Subcutaneous adipose tissue (tissue), 4 donors: ENCODE measurements around the gene PPP2R5C. TPM values are rescaled to one million over a fixed set of nuclear protein-coding genes. Genes with fewer than 3 reads are reported as not detected.

Experiments used
- total RNA-seq, 4 donors: library from RNA; depleted of rRNA; stranded (reverse); fragments of >200 nt; gene quantifications; one replicate each; pipeline ENCODE4 v1.1.0, GENCODE V29; 2016
- TF ChIP-seq, protein P1 (sequence below): fragments of 450-650 bp; IDR thresholded peaks from one replicate; pipeline ENCODE4 v1.5.1; 2016; ENCODE audit warnings: low read depth, mild to moderate bottlenecking, control low read depth, antibody characterized with exemption, moderate library complexity

PPP2R5C gene
- total RNA-seq, 4 donors from 2014 or later = 98.9 to 127 (median 102) TPM

DNA sequence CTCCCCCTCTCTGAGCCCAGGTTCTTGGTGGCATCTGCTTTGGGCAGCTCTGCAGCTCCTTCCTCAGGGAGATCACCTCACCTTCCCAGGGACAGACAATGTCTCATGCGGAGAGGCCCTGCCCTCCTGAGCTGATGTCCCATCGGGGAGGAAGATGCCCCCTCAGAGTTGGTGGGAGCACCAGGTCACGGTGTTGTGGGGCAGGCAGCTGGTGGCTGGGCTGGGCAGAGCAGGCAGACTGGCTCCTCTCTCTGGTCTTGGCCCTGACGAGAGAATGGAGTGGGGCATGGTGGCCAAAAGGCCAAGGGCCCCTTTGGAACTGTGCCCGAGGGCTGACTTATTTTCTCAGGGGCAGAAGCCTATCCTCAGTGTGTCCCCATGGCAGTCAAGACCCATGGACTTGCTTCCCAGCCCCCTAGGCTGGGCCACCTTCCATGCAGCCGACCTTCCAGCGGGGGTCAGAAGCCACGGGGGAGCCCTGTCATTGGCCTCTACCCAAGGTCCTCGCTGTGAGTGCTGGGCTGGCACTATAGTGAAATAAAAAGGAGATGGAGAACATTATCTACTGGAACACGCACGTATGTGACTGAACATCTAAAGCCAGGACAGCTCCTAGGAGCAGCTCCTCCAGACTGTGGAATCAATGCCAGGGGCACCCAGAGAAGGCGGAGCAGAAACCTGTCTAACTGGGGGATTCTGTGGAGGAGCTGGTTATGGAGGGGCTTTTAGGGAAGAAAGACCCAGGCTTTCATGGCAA, 21.9 kb downstream of the PPP2R5C start:
- TF ChIP-seq, protein P1, sequence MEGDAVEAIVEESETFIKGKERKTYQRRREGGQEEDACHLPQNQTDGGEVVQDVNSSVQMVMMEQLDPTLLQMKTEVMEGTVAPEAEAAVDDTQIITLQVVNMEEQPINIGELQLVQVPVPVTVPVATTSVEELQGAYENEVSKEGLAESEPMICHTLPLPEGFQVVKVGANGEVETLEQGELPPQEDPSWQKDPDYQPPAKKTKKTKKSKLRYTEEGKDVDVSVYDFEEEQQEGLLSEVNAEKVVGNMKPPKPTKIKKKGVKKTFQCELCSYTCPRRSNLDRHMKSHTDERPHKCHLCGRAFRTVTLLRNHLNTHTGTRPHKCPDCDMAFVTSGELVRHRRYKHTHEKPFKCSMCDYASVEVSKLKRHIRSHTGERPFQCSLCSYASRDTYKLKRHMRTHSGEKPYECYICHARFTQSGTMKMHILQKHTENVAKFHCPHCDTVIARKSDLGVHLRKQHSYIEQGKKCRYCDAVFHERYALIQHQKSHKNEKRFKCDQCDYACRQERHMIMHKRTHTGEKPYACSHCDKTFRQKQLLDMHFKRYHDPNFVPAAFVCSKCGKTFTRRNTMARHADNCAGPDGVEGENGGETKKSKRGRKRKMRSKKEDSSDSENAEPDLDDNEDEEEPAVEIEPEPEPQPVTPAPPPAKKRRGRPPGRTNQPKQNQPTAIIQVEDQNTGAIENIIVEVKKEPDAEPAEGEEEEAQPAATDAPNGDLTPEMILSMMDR = no peak

DNA sequence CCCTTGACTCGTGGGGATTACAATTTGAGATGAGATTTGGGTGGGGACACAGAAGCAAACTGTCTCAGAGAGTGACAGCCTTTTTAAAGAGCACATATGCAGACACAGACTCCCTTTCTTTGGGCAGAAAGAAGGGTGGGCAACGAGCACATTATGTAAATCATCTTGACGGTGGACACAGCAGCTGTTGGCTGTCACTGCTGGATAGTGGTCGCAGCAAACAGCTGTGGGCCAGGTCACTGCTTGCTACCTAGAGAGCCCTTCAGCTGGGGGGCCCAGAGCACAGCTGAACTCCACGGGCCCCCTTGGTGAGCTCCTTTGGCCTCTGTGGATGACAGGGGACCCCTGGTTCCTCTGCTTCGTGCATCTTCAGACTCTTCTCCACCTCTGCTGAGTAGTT, 23.1 kb downstream of the PPP2R5C start:
- TF ChIP-seq, protein P1 = no peak

DNA sequence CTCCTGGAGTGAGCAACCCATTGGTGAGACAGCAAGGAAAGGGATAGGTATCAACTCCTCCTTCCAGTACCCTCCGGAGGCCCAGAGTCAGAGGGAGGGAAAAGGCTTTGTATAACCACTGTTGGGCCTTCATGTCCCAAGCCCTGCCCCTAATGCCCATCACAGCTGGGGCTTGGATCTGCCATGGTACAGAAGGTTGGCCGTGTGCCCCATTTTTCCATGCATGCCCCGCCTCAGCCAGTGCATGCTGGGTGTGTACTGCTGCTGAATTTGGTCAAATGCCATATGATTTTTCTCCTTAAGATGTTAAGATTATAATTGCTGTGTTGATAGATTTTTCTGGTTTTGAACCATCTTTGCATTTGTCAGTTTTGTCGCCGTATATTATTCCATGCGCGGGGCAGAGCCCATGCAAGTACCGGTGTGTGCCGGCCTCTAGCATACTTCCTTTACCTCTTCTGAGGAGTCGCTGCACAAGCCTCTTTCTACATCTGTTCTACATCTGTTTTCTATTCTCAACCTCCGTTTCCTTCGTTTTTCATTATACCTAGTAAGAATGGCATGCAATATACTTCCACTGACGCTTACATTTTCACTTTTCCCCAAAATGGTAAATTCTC, 26.6 kb downstream of the PPP2R5C start:
- TF ChIP-seq, protein P1 = no peak

DNA sequence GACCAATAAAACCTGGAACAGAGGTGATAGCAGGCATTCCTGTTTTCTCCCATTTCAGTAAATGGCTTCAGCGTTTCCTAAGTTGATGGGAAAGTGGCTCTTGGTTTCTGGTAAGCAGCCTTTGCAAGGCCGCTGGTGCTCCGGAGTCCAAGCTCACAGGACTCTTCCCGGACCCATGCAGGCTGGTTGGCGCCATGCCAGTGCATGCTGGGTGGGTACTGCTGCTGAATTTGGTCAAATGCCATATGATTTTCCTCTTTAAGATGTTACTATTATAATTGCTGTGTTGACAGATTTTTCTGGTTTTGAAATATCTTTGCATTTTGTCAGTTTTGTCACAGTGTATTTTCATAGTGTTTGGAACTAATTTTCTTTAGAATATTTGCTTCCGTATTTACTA, 27.7 kb downstream of the PPP2R5C start:
- TF ChIP-seq, protein P1 = no peak

DNA sequence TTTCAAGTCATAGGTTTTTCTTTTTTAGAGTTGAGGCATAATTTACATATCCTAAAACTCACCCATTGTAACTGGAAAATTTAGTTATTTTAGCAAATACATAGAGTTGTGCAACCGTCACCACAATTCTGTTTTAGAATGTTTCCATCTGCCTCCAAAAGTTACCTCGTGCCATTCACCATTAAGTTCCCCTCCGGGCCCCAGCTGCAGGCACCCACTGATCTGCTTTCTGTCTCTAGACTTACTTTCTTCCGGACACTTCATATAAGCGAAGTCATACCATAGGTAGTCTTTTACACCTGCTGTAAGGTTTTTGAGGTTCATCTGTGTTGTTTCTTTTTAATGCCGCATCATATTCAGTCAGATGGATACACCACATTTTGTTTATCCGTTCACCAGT, 28.7 kb downstream of the PPP2R5C start:
- TF ChIP-seq, protein P1 = no peak

DNA sequence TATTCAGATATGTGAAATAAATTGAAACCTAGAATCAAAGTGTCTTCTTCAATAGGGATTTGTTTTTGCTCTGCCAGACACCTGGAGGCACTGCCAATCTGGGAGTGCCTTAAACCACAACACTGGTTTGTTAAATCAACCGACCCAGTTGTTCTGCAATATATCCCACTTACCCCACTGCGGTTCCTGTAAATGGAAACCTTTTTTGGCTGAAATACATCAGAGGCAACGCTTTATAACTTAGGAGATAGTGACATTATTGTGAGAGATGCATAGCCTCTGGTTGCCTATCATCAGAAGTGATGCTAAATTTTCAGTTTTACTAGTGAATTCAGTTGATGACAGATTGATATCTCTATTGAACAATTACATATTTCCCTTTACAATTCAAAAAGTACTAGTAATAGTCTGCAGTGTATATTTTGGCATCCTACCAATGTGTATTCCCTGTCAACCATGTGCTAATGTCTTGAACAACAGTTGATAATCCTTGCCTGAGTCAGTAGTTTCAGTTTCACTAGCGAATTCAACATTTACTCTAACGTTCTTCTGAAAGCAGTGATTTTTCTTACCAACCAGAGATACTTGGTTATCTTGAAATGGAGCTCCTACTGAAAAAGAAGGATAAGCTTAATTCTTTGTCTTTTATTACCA, 30.5 kb downstream of the PPP2R5C start:
- TF ChIP-seq, protein P1 = no peak

DNA sequence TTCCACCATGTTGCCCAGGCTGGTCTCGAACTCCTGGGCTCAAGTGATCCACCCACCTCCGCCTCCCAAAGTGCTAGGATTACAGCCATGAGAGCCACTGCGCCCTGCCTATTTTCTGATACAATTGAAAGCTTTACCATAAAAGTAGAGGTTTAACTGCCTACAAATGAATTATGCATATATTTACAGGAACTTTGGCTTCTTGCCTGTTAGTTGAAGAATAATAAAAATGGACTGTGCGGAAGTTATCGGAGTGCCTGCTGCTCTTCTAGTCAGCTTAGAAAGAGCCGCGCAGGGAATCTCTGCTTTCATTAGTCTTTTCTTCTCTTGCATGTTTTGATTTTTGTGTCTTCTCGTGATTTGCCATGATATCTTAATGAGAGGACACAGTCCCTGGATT, 34.5 kb downstream of the PPP2R5C start:
- TF ChIP-seq, protein P1 = no peak
